Right cardiac atrium (tissue), 5 donors: ENCODE results near the gene INO80. TPM values are rescaled to one million over a fixed set of nuclear protein-coding genes. Genes with fewer than 3 reads are reported as not detected.

Experiments
- ATAC-seq, 2 donors: fragments of 200-7000 bp; cut with Tn5 transposase; one replicate each; pipeline versions ENCODE4 v1.8.0 to v1.9.1; 2020; ENCODE audit warnings: moderate library complexity in 2 of 2, mild to moderate bottlenecking in 1 of 2
- DNase-seq, 3 donors: peaks; one replicate each; pipeline ENCODE4 v3.0.0-alpha.2; 2020
- H3K27ac ChIP-seq: one replicate; pipeline ENCODE4 v1.5.1; 2013; ENCODE audit warnings: mild to moderate bottlenecking, low read length, control low read depth, moderate library complexity
- H3K27me3 ChIP-seq: one replicate; pipeline ENCODE4 v1.6.1; 2013; ENCODE audit not compliant: control insufficient read depth, insufficient read depth
- H3K4me1 ChIP-seq: one replicate; pipeline ENCODE4 v1.6.1; 2013; ENCODE audit warnings: low read length; ENCODE audit not compliant: control insufficient read depth, insufficient read depth
- H3K4me3 ChIP-seq: one replicate; pipeline ENCODE4 v1.5.1; 2013; ENCODE audit warnings: low read length, control low read depth
- H3K9me3 ChIP-seq: one replicate; pipeline ENCODE4 v1.6.1; 2013; ENCODE audit warnings: low read length; ENCODE audit not compliant: control insufficient read depth
- WGBS: extraction: QIAGEN DNeasy Blood & Tissue Kit; methylation state at CpG from one replicate; pipeline ENCODE4 v1.1.7; 2013; 5-methylcytosine and 5-hydroxymethylcytosine counted together
- intact Hi-C, 4 donors: fragments of 100-400 bp; cut with DNase I; formaldehyde crosslinking; loops; one replicate each; pipeline versions ENCODE4 v1.11.0 to v1.14.0; 2022 to 2023
- polyA plus RNA-seq: library from polyadenylated mRNA; stranded (reverse); fragments of 200-250 nt; gene quantifications from one replicate; pipeline ENCODE4 v1.2.3, GENCODE V29; 2013
- total RNA-seq, 4 donors: library from RNA; stranded (reverse); fragmentation: NEBNext Ultra II Directional; extraction: Animal tissue kit (Norgen Biotek cat#: 25700); gene quantifications; one replicate each; pipeline ENCODE4 v1.2.1, GENCODE V29; 2021
- donor health status: healthy with polysubstance abuse.
- donor health status: DM: no; HTN: yes; CAD: no.
- donor health status: DM: no; HTN: no; CAD: no.
- donor health status: DM: no; HTN: yes; CAD: no; lungs with severe emphysema.
- donor health status: DM: yes; HTN: yes; CAD: no.

INO80 gene
- total and polyA plus RNA-seq, 5 donors = 5.8 to 14.9 (median 12.1) TPM

GRCh38 chr15:41001524-41002214 is 114.4 kb downstream of the INO80 start:
- Histone ChIP-seq H3K4me3 (no peak overlapping the region), H3K4me1 (no peaks in the 10 kb centered on the region), H3K9me3 (no peaks in the 10 kb centered on the region), H3K27me3 (no peaks in the 10 kb centered on the region), H3K27ac (no peak overlapping the region)
- intact Hi-C loops = loop anchor here in 1 of 4 donors (10.0 kb wide), 1 partner anchor 47 kb away; the partner anchor contains the start of gene CHAC1
- ATAC-seq = peak in 1 of 2 donors; percentile 26
- WGBS = 77% methylated on average over 5 of the region's 5 CpGs
- no peak for DNase-seq

GRCh38 chr15:40999190-40999589 is 116.9 kb downstream of the INO80 start:
- H3K4me1 ChIP-seq = no peaks in the 10 kb centered on the region
- intact Hi-C loops = no loop called here
- WGBS = 96% methylated on average over 4 of the region's 4 CpGs
- H3K4me3 ChIP-seq = no peak overlapping the region
- H3K9me3 ChIP-seq = no peaks in the 10 kb centered on the region
- H3K27ac ChIP-seq = no peak overlapping the region
- no peaks in the 10 kb centered on the region for H3K27me3 ChIP-seq
- DNase-seq (no peak), ATAC-seq (no peak)

DNA sequence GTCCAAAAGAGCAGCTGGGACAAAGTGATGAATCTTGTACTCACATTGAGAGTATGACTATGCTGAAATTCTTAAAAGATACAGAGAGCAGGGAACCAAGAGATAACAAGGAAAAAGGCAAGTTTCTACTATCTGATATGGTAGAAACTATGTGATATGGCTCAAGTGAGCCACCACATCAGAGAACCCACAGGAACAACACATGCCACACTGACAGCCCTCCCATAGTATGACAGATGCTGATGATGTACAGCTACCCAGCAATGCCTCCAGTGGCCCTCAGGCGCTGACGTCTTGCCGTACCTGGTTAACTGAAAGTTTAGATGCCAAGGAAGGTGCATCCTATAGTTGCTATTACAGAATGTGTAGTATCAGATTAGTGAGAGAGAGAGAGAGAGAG is 120.4 kb downstream of the INO80 start:
- ATAC-seq (no peak), DNase-seq (no peak)
- Histone ChIP-seq H3K27ac (no peak overlapping the region), H3K9me3 (no peaks in the 10 kb centered on the region), H3K27me3 (no peaks in the 10 kb centered on the region), H3K4me1 (no peaks in the 10 kb centered on the region), H3K4me3 (no peak overlapping the region)
- WGBS = 90% methylated on average over 3 of the region's 3 CpGs
- intact Hi-C loops = no loop called here

- DNase-seq = no peak
- no peak for ATAC-seq
- H3K27me3 ChIP-seq = no peaks in the 10 kb centered on the region
- 88% methylated on average over 5 of the region's 5 CpGs for WGBS
- no peak overlapping the region for H3K27ac ChIP-seq
- no peaks in the 10 kb centered on the region for H3K4me1 ChIP-seq
- H3K9me3 ChIP-seq = no peaks in the 10 kb centered on the region
- no peak overlapping the region for H3K4me3 ChIP-seq
- intact Hi-C loops = no loop called here
These were observed 123.3 kb downstream of the INO80 start for GRCh38 chr15:40992825-40993224.

DNA sequence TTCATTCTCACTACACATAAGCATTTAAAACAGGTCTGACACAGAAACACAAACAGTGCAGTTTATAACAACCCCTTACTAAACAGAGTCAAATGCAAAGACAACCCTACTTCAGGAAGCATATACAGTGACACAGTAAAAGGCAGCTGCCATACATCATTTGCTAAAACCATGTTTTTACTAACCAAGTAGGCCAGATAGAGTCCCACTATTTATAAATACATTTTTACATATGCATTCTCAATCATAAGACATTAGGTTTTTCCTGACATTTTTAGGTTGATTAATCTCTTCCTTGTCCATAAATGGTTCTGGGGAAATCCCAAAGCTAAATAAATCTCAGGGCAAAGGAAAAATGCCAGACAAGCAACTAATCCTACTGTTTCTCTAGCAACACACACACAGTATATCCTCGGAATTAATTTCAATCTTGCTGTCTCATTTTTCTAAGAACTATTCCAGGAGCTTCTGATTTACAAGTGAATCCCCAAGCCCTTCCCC is 123.8 kb downstream of the INO80 start:
- Histone ChIP-seq H3K4me3 (no peak overlapping the region), H3K4me1 (no peaks in the 10 kb centered on the region), H3K27me3 (no peaks in the 10 kb centered on the region), H3K9me3 (no peaks in the 10 kb centered on the region), H3K27ac (no peak overlapping the region)
- DNase-seq (no peak), ATAC-seq (no peak)
- intact Hi-C loops = no loop called here
- WGBS = 41% methylated on average over 1 of the region's 1 CpG

DNA sequence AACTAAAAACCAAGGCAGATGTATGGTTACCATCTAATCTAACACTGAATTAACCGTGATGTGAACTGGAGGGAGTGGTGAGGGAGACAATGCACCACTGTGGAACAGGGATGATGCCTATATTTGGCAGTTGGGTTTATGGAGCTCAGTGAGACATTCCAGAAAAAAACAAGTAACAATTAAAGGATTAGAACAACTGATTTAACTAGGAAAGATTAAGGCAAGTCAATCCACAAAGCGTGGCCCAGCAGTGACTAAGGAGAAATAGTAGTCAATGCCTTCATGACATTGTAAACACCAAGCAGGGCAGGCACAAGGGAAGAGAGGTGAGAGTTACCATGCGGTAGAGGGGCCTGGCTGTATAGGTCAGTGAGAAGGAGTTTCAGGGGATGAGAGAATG is 124.7 kb downstream of the INO80 start:
- Histone ChIP-seq H3K27me3 (no peaks in the 10 kb centered on the region), H3K27ac (no peak overlapping the region), H3K9me3 (no peaks in the 10 kb centered on the region), H3K4me3 (no peak overlapping the region), H3K4me1 (no peaks in the 10 kb centered on the region)
- 93% methylated on average over 3 of the region's 3 CpGs for WGBS
- ATAC-seq (no peak), DNase-seq (no peak)
- intact Hi-C loops = no loop called here

DNA sequence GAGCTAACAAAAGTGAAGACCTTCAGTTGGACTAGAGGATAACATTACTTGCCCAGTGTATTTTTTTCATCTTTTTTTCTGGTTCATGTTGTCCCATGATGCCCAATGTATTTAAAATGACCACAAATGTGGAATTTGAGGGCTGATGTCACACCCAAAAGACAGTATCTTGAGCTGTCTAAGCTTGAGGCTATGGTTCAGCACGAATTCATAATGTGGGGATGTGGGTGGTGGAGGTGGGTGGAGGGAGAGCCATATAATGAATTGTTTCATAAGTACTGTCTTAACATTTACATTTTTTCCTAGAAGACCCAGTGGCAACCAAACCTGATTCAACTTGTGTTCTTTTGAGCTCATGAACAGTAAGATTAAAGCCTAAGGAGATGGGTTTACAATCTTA is 125.3 kb downstream of the INO80 start:
- H3K4me3 ChIP-seq = no peak overlapping the region
- no peak overlapping the region for H3K27ac ChIP-seq
- H3K4me1 ChIP-seq = no peaks in the 10 kb centered on the region
- no peaks in the 10 kb centered on the region for H3K27me3 ChIP-seq
- 0% methylated on average over 1 of the region's 1 CpG for WGBS
- DNase-seq (no peak), ATAC-seq (no peak)
- intact Hi-C loops = no loop called here
- no peaks in the 10 kb centered on the region for H3K9me3 ChIP-seq

DNA sequence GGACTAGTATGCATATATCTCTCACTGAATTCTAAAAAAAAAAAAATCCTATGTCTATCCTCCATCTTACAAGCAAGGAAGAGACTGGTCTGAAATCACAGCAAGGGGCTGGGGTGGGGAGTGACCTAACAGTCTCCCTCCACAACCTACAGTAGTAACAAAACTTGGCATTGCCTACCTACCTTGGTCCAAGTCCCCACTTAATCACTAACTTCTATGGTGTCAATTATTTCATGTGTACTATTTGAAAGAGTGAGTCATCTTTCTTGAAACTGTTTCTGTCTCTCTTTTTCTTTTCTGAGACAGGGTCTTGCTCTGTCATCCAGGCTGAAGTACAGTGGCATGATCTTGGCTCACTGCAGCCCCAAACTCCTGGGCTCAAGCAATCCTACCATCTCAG is 126.0 kb downstream of the INO80 start:
- H3K27me3 ChIP-seq = no peaks in the 10 kb centered on the region
- intact Hi-C loops = no loop called here

GRCh38 chr15:40988156-40988555 is 127.9 kb downstream of the INO80 start:
- DNase-seq (no peak), ATAC-seq (no peak)
- Histone ChIP-seq H3K27me3 (no peaks in the 10 kb centered on the region), H3K27ac (no peak overlapping the region), H3K4me1 (no peaks in the 10 kb centered on the region), H3K9me3 (no peaks in the 10 kb centered on the region), H3K4me3 (no peak overlapping the region)
- intact Hi-C loops = no loop called here
- 95% methylated on average over 4 of the region's 4 CpGs for WGBS

More for the DNA sequence above, 126.0 kb downstream of the INO80 start:
- no peak overlapping the region for H3K4me3 ChIP-seq
- H3K27ac ChIP-seq = no peak overlapping the region
- ATAC-seq (no peak), DNase-seq (no peak)
- no peaks in the 10 kb centered on the region for H3K9me3 ChIP-seq
- no peaks in the 10 kb centered on the region for H3K4me1 ChIP-seq

- Histone ChIP-seq H3K9me3 (no peaks in the 10 kb centered on the region), H3K27ac (no peak overlapping the region), H3K4me1 (no peaks in the 10 kb centered on the region), H3K4me3 (no peak overlapping the region), H3K27me3 (no peaks in the 10 kb centered on the region)
- 83% methylated on average over 7 of the region's 7 CpGs for WGBS
- ATAC-seq = no peak
- no peak for DNase-seq
- intact Hi-C loops = no loop called here
These were observed 129.3 kb downstream of the INO80 start for GRCh38 chr15:40986820-40987219.

DNA sequence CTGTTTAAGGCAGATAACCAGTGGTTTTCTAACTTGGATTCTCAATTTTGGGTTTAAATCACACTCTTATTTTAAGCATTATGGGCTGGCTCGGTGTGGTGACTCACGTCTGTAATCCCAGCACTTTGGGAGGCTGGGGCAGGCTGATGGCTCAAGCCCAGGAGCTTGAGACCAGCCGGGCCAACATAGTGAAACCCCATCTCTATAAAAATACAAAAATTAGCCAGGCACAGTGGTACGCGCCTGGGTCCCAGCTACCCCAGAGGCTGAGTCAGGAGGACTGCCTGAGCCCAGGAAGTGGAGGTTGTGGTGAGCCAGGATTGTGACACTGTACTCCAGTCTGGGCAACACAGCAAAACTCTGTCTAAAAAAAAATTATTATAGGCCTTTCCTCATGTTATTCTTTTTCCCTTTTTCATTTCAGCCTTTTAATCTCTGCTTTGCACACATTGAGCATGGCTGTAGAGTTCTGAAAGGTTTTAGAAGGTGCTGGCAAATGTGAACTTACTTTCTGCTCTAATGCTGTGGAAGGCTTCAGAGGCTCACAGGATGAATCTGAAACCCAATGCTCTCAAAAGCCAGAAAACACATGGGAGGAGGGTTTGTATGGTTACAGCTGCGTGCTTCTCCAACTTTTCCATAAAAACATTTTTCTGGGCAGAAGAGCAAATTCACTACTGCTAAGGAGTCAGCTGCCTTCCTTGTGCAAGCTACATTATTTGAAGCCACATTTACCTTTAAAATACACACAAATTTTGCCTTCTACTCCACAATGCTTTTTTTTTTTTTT is 130.3 kb downstream of the INO80 start:
- DNase-seq = no peak
- intact Hi-C loops = no loop called here

More for the DNA sequence above, 130.3 kb downstream of the INO80 start:
- no peak overlapping the region for H3K4me3 ChIP-seq
- WGBS = 93% methylated on average over 6 of the region's 6 CpGs
- no peaks in the 10 kb centered on the region for H3K9me3 ChIP-seq
- no peaks in the 10 kb centered on the region for H3K27me3 ChIP-seq
- no peak for ATAC-seq
- H3K4me1 ChIP-seq = no peaks in the 10 kb centered on the region
- H3K27ac ChIP-seq = no peak overlapping the region
